Measurements from ENCODE around the gene GNAT3. TPM values are rescaled to one million over a fixed set of nuclear protein-coding genes. Genes with fewer than 3 reads are reported as not detected.

The GNAT3 gene
- total and polyA plus RNA-seq, 2 donors (not counting 3 experiments of a cell fraction or from before 2014, with no cell fraction given): not detected

- Histone ChIP-seq H3K9ac (replicated peaks; ENCODE audit: extremely low read depth, insufficient read depth, low read length) (no peak overlapping the region), H3K4me3 (replicated peaks in 1 of 3; ENCODE audit: insufficient read depth in 1 of 3, low read depth in 1 of 3, low read length in 3 of 3) (no peak overlapping the region), H3K4me2 (ENCODE audit: insufficient read depth, low read length) (no peak overlapping the region), H3K36me3 (ENCODE audit: control insufficient read depth in 2 of 2, extremely low read depth in 1 of 2, insufficient read depth in 2 of 2, low read length in 2 of 2) (no peaks in the 10 kb centered on the region), H4K20me1 (replicated peaks; ENCODE audit: control insufficient read depth, extremely low read depth, insufficient read depth, low read length) (no peaks in the 10 kb centered on the region), H3K4me1 (ENCODE audit: control insufficient read depth, extremely low read depth, insufficient read depth, low read length) (peaks cover 2% of the 10 kb centered on the region), H3K9me1 (replicated peaks; ENCODE audit: control insufficient read depth, extremely low read depth, insufficient read depth, low read length) (no peaks in the 10 kb centered on the region), H3K79me2 (ENCODE audit: control insufficient read depth, insufficient read depth, low read length) (no peaks in the 10 kb centered on the region), H2AFZ (ENCODE audit: low read depth, low read length) (no peak overlapping the region), H3K27ac (ENCODE audit: insufficient read depth, low read depth, low read length) (no peak overlapping the region), H3K9me3 (replicated peaks; ENCODE audit: control insufficient read depth, insufficient read depth, low read length) (no peaks in the 10 kb centered on the region), H3K27me3 (ENCODE audit: control insufficient read depth in 2 of 2, insufficient read depth in 2 of 2, low read length in 2 of 2) (no peaks in the 10 kb centered on the region)
- TF ChIP-seq, protein P1, sequence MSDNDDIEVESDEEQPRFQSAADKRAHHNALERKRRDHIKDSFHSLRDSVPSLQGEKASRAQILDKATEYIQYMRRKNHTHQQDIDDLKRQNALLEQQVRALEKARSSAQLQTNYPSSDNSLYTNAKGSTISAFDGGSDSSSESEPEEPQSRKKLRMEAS (IDR thresholded peaks at IDR 0.05; ENCODE audit: insufficient read depth, insufficient read length): no peak
- TF ChIP-seq POLR2AphosphoS5 (IDR thresholded peaks at IDR 0.05; ENCODE audit: insufficient read depth, low read depth, low read length) (no peak), POLR2A (IDR thresholded peaks at IDR 0.05; ENCODE audit: low read depth, low read length) (no peak), FOS (IDR thresholded peaks at IDR 0.05; ENCODE audit: borderline replicate concordance, insufficient read depth, low read length) (no peak), EZH2 (IDR thresholded peaks at IDR 0.05; ENCODE audit: borderline replicate concordance, low read depth, low read length, severe bottlenecking) (no peak), JUN (IDR thresholded peaks at IDR 0.05; ENCODE audit: borderline replicate concordance, insufficient read depth, insufficient read length, low read depth) (no peak), GATA2 (IDR thresholded peaks at IDR 0.05; ENCODE audit: insufficient read depth, insufficient read length, low read depth, low read length) (no peak), MYC (IDR thresholded peaks at IDR 0.05; ENCODE audit: low read depth, low read length) (no peak)
- TF ChIP-seq, protein P2, sequence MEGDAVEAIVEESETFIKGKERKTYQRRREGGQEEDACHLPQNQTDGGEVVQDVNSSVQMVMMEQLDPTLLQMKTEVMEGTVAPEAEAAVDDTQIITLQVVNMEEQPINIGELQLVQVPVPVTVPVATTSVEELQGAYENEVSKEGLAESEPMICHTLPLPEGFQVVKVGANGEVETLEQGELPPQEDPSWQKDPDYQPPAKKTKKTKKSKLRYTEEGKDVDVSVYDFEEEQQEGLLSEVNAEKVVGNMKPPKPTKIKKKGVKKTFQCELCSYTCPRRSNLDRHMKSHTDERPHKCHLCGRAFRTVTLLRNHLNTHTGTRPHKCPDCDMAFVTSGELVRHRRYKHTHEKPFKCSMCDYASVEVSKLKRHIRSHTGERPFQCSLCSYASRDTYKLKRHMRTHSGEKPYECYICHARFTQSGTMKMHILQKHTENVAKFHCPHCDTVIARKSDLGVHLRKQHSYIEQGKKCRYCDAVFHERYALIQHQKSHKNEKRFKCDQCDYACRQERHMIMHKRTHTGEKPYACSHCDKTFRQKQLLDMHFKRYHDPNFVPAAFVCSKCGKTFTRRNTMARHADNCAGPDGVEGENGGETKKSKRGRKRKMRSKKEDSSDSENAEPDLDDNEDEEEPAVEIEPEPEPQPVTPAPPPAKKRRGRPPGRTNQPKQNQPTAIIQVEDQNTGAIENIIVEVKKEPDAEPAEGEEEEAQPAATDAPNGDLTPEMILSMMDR (IDR thresholded peaks at IDR 0.05; ENCODE audit: extremely low read depth in 1 of 2, insufficient read depth in 1 of 2, low read depth in 1 of 2, low read length in 2 of 2): no peak
- POLR2A ChIA-PET: no interaction called here
- intact Hi-C loops (cut with micrococcal nuclease): no loop called here
- no TSS peak for BruUV-seq (replicated peaks)
- dilution Hi-C loops (cut with MboI; ENCODE audit: extremely low pct_ligation_motif_present, low sequenced_read_pairs): no loop called here
- DNase-seq (ENCODE audit: low read depth, low spot score): no peak
- CTCF ChIA-PET: no interaction called here
- FAIRE-seq: no peak
Measured at GRCh38 chr7:80540836-80541235, 29.0 kb upstream of the GNAT3 start.

All from endothelial cell of umbilical vein (primary cell).